Gastrocnemius medialis (tissue), 4 donors: ENCODE data around the gene DCBLD1. TPM values are rescaled to one million over a fixed set of nuclear protein-coding genes. Genes with fewer than 3 reads are reported as not detected.

ENCODE experiments used
- ATAC-seq, 2 donors: fragments of 150-250 bp; one replicate each; pipeline ENCODE4 v1.9.1; 2016
- DNase-seq, 2 donors: peaks; one replicate each; pipeline ENCODE4 v3.0.0-alpha.2; 2019
- H3K27ac ChIP-seq, 4 donors: fragments of 200-600 bp; sonication (generic); 1 replicate in 1 of 4; 2 replicates in 3 of 4; pipeline ENCODE4 v1.5.1; 2016 to 2018; ENCODE audit warnings: mild to moderate bottlenecking in 2 of 4, moderate library complexity in 1 of 4
- H3K27me3 ChIP-seq, 3 donors: fragments of 200-600 bp; sonication (generic) in 2 of 3; 1 replicate in 1 of 3; 2 replicates in 2 of 3; pipeline versions ENCODE4 v1.5.1 to v1.6.0; 2016 to 2019; ENCODE audit warnings: mild to moderate bottlenecking in 1 of 3, moderate library complexity in 1 of 3
- H3K36me3 ChIP-seq, 2 donors: fragments of 200-600 bp; sonication (generic) in 1 of 2; one replicate each; pipeline ENCODE4 v1.5.1; 2017 to 2018
- H3K4me1 ChIP-seq, 2 donors: fragments of 200-600 bp; sonication (generic) in 1 of 2; one replicate each; pipeline ENCODE4 v1.5.1; 2016 to 2017; ENCODE audit warnings: mild to moderate bottlenecking in 2 of 2
- H3K4me3 ChIP-seq, 4 donors: fragments of 200-600 bp; sonication (generic) in 3 of 4; 1 replicate in 1 of 4; 2 replicates in 3 of 4; pipeline ENCODE4 v1.5.1; 2016 to 2019; ENCODE audit warnings: mild to moderate bottlenecking in 2 of 4
- H3K9me3 ChIP-seq, 3 donors: fragments of 200-600 bp; sonication (generic) in 2 of 3; 1 replicate in 1 of 3; 2 replicates in 2 of 3; pipeline ENCODE4 v1.5.1; 2016 to 2019
- POLR2A ChIP-seq, 2 donors: fragments of 450-650 bp; IDR thresholded peaks; one replicate each; pipeline ENCODE4 v1.6.1; 2017; ENCODE audit warnings: antibody characterized with exemption in 2 of 2, mild to moderate bottlenecking in 2 of 2, moderate library complexity in 2 of 2
- in situ Hi-C, 4 donors: fragments of 200-750 bp; cut with MboI; loops; one replicate each; pipeline versions ENCODE4 v1.15.0 to v1.8.0; 2017; ENCODE audit warnings: low sequenced_read_pairs in 4 of 4
- intact Hi-C: fragments of 100-400 bp; cut with DNase I; formaldehyde crosslinking; loops from one replicate; pipeline ENCODE4 v1.15.1; 2023; ENCODE audit warnings: low total_unique reads
- total RNA-seq, 4 donors: library from RNA; depleted of rRNA; stranded (reverse); fragments of >200 nt; gene quantifications; one replicate each; pipeline versions ENCODE4 v1.1.0 to v1.2.3, GENCODE V29; 2016
- TF ChIP-seq, protein P1 (sequence below), 5 experiments: fragments of 450-650 bp in 3 of 5; fragments of 200-600 bp in 2 of 5; sonication (generic) in 2 of 5; IDR thresholded peaks in 4 of 5; conservative IDR thresholded peaks in 1 of 5; 1 replicate in 4 of 5; 2 replicates in 1 of 5; pipeline ENCODE4 v1.5.1; 2016 to 2019; ENCODE audit warnings: antibody characterized with exemption in 5 of 5, mild to moderate bottlenecking in 3 of 5, moderate library complexity in 3 of 5

DCBLD1 gene
- total RNA-seq, 4 donors from 2014 or later = 4.3 to 8.1 (median 5.2) TPM

- Histone ChIP-seq H3K27me3 (no peaks in the 10 kb centered on the region), H3K27ac (peak overlapping the region in 3 of 4 donors; percentile 1 to 38 (median 37)), H3K9me3 (no peaks in the 10 kb centered on the region), H3K4me3 (no peak overlapping the region), H3K36me3 (no peaks in the 10 kb centered on the region), H3K4me1 (peaks cover 0 to 4% of the 10 kb centered on the region in 2 donors)
- DNase-seq (no peak), ATAC-seq (no peak)
- intact Hi-C loops = no loop called here
- in situ Hi-C loops = no loop called here
- TF ChIP-seq POLR2A (IDR thresholded peaks at IDR 0.05) = no peak
- TF ChIP-seq, protein P1, sequence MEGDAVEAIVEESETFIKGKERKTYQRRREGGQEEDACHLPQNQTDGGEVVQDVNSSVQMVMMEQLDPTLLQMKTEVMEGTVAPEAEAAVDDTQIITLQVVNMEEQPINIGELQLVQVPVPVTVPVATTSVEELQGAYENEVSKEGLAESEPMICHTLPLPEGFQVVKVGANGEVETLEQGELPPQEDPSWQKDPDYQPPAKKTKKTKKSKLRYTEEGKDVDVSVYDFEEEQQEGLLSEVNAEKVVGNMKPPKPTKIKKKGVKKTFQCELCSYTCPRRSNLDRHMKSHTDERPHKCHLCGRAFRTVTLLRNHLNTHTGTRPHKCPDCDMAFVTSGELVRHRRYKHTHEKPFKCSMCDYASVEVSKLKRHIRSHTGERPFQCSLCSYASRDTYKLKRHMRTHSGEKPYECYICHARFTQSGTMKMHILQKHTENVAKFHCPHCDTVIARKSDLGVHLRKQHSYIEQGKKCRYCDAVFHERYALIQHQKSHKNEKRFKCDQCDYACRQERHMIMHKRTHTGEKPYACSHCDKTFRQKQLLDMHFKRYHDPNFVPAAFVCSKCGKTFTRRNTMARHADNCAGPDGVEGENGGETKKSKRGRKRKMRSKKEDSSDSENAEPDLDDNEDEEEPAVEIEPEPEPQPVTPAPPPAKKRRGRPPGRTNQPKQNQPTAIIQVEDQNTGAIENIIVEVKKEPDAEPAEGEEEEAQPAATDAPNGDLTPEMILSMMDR (IDR thresholded peaks at IDR 0.05 in 4 of 5, conservative IDR thresholded peaks at IDR 0.05 in 1 of 5) = no peak
Observed at GRCh38 chr6:117530467-117531242, 48.2 kb downstream of the DCBLD1 start.

DNA sequence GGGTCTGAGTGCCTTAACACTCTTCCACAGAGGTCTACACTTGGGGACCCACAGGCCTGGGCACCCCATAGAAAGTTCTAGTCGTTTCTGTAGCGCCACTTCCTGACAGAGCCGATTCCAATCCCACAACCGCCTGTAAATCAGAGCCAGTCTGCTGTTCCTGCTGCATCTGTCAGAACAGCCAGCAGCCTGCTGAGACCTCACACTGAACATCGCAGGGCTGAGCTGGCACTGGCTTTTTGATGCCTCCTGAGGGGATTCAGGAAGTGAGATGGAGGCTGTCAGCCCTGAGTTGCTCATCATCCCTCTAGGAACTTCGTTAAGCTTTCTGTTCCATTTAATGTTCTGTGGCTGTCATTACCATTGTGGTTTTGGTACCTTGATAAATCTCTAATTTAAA, 48.9 kb downstream of the DCBLD1 start:
- peak overlapping the region in 3 of 4 donors; percentile 1 to 38 (median 37) for H3K27ac ChIP-seq
- TF ChIP-seq POLR2A (IDR thresholded peaks at IDR 0.05) = no peak
- TF ChIP-seq, protein P1 (IDR thresholded peaks at IDR 0.05 in 4 of 5, conservative IDR thresholded peaks at IDR 0.05 in 1 of 5) = no peak
- no peaks in the 10 kb centered on the region for H3K27me3 ChIP-seq
- H3K4me3 ChIP-seq = no peak overlapping the region
- in situ Hi-C loops = no loop called here
- no peak for DNase-seq
- H3K36me3 ChIP-seq = no peaks in the 10 kb centered on the region
- peaks cover 0 to 4% of the 10 kb centered on the region in 2 donors for H3K4me1 ChIP-seq
- no peak for ATAC-seq
- no peaks in the 10 kb centered on the region for H3K9me3 ChIP-seq
- intact Hi-C loops = no loop called here

DNA sequence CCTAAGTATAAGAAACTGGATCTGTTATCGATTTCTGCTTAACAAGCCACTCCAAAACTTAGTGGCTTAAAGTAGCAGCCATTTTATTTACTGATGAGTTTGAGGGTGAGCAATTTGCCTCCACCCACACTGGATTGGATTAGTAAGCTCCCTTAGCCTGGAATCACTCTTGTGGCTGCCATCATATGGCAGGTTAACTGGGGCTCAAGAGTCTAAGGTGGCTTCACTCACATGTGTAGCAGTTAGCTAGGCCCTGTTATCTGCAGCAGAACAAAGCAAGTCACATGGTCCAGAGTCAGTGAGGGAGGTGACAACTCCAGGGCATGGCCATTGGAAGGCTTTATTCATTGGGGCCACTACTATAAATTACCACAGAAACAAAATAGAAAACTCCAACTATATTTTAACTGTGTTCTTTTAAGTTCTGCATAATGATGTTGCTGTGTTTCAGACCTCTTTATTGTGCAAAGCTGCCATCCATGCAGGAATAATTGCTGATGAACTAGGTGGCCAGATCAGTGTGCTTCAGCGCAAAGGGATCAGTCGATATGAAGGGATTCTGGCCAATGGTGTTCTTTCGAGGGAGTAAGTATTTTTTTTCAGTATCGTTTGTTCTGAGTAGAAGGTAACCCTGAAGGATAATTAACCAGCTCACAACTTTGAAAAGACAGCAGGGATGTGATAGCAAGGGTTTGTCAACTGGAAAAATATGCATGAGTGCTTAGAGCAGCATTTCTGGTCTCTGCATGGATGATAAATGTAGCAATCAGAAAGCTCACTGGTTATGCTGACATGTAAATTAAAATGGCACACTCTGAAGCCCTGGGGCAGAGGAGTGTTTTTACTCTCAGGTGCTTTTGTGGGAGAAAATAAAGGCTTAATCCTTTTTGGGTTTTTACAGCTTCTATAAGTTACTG, 49.6 kb downstream of the DCBLD1 start:
- intact Hi-C loops = no loop called here
- in situ Hi-C loops = no loop called here
- no peak for DNase-seq
- Histone ChIP-seq H3K27me3 (no peaks in the 10 kb centered on the region), H3K27ac (peak overlapping the region in 1 of 4 donors; percentile 38), H3K4me3 (no peak overlapping the region), H3K4me1 (peaks cover 0 to 4% of the 10 kb centered on the region in 2 donors), H3K36me3 (no peaks in the 10 kb centered on the region), H3K9me3 (no peaks in the 10 kb centered on the region)
- no peak for ATAC-seq
- TF ChIP-seq, protein P1 (IDR thresholded peaks at IDR 0.05 in 4 of 5, conservative IDR thresholded peaks at IDR 0.05 in 1 of 5) = no peak
- no peak for TF ChIP-seq POLR2A (IDR thresholded peaks at IDR 0.05)

- Histone ChIP-seq H3K36me3 (peaks cover 0 to 4% of the 10 kb centered on the region in 2 donors), H3K4me3 (no peak overlapping the region), H3K27ac (peak overlapping the region in 1 of 4 donors; percentile 29), H3K27me3 (no peaks in the 10 kb centered on the region), H3K4me1 (peaks cover 0 to 4% of the 10 kb centered on the region in 2 donors), H3K9me3 (no peaks in the 10 kb centered on the region)
- TF ChIP-seq POLR2A (IDR thresholded peaks at IDR 0.05) = no peak
- TF ChIP-seq, protein P1 (IDR thresholded peaks at IDR 0.05 in 4 of 5, conservative IDR thresholded peaks at IDR 0.05 in 1 of 5) = no peak
- ATAC-seq (no peak), DNase-seq (no peak)
- intact Hi-C loops (no loop called here), in situ Hi-C loops (no loop called here)
Observed at GRCh38 chr6:117533775-117534174, 51.3 kb downstream of the DCBLD1 start.
